Measurements from ENCODE around the gene IMMP1L. TPM values are rescaled to one million over a fixed set of nuclear protein-coding genes. Genes with fewer than 3 reads are reported as not detected.

The IMMP1L gene
- total RNA-seq, 1 donor from 2014 or later, result 17.2 TPM

DNA sequence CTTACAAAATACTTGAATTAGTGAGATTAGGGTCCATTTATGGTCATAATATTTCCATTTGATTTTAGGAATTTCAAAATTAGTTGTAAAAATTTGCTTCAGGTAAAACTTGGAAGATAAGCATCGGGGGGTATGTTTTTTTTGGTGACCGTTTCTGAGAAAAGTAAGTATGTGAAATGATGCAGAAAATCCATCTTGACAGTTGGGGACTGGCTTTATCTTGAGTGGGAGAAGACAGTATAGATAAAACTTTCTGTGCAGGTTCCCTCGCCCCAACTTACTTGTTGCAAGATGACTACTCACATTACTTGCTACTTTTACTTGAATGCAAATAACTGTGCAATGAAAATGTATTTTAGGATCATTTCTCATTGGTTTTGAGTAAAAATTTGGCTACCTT lies 90.3 kb downstream of the IMMP1L start:
- no peaks in the 10 kb centered on the region for H3K4me1 ChIP-seq (ENCODE audit: insufficient read depth, low read length)
- H3K36me3 ChIP-seq (ENCODE audit: insufficient read depth, low read length), result no peaks in the 10 kb centered on the region
- H3K9ac ChIP-seq (ENCODE audit: low read length), result no peak overlapping the region
- H3K4me3 Mint-ChIP-seq (ENCODE audit: unreplicated experiment), result no peak overlapping the region
- peaks cover 3% of the 10 kb centered on the region for H3K4me1 Mint-ChIP-seq (ENCODE audit: low read depth, unreplicated experiment)
- no peak overlapping the region for H3K27ac ChIP-seq (ENCODE audit: low read depth, low read length)
- no peaks in the 10 kb centered on the region for H3K27me3 ChIP-seq (ENCODE audit: insufficient read depth, low read length)
- H3K79me2 ChIP-seq (ENCODE audit: insufficient read depth, low read length), result no peaks in the 10 kb centered on the region
- peaks cover 3% of the 10 kb centered on the region for H3K36me3 Mint-ChIP-seq (ENCODE audit: low read depth, unreplicated experiment)
- H3K9me3 Mint-ChIP-seq (ENCODE audit: unreplicated experiment), result no peaks in the 10 kb centered on the region
- no peaks in the 10 kb centered on the region for H3K27me3 Mint-ChIP-seq (ENCODE audit: low read depth, unreplicated experiment)
- no peak overlapping the region for H3K4me3 ChIP-seq (ENCODE audit: insufficient read depth, low read depth, low read length)
- H3K27ac Mint-ChIP-seq (ENCODE audit: unreplicated experiment), result no peak overlapping the region
- no peaks in the 10 kb centered on the region for H3K9me3 ChIP-seq (ENCODE audit: insufficient read depth, low read depth, low read length)
- peak; percentile 9 for DNase-seq (ENCODE audit: low read depth)
- no peak overlapping the region for H3K4me2 ChIP-seq (ENCODE audit: low read length)
- H4K20me1 ChIP-seq (ENCODE audit: insufficient read depth, low read length), result no peaks in the 10 kb centered on the region
- no peak overlapping the region for H2AFZ ChIP-seq (ENCODE audit: low read depth, low read length)
- TF ChIP-seq, protein P1, sequence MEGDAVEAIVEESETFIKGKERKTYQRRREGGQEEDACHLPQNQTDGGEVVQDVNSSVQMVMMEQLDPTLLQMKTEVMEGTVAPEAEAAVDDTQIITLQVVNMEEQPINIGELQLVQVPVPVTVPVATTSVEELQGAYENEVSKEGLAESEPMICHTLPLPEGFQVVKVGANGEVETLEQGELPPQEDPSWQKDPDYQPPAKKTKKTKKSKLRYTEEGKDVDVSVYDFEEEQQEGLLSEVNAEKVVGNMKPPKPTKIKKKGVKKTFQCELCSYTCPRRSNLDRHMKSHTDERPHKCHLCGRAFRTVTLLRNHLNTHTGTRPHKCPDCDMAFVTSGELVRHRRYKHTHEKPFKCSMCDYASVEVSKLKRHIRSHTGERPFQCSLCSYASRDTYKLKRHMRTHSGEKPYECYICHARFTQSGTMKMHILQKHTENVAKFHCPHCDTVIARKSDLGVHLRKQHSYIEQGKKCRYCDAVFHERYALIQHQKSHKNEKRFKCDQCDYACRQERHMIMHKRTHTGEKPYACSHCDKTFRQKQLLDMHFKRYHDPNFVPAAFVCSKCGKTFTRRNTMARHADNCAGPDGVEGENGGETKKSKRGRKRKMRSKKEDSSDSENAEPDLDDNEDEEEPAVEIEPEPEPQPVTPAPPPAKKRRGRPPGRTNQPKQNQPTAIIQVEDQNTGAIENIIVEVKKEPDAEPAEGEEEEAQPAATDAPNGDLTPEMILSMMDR (IDR thresholded peaks at IDR 0.05; ENCODE audit: insufficient read depth, low read depth, low read length), result no peak
- no peak for TF ChIP-seq EZH2 (IDR thresholded peaks at IDR 0.05; ENCODE audit: insufficient read depth, low read length)
- no peak for FAIRE-seq

DNA sequence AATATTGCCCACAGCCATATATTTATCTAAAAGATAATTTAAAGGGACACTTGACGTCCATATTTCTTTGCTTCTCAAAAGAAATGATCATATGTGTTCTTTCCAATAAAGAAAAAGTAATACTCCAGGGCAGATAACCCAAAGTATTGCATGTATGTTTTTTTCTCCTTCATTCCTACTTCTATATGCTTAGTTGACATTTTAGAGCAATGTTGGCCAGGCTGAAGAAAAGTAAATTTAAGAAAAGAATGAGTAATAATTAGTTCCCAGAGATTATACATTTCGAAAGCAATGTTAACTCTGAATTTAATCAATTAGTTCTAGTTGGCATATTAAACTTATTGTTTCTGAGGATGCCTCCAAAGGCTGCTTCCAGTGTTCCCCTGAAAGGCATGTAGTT lies 91.6 kb downstream of the IMMP1L start:
- Histone ChIP-seq H3K4me2 (ENCODE audit: low read length) (no peak overlapping the region), H3K79me2 (ENCODE audit: insufficient read depth, low read length) (no peaks in the 10 kb centered on the region), H3K36me3 (ENCODE audit: insufficient read depth, low read length) (no peaks in the 10 kb centered on the region), H3K9ac (ENCODE audit: low read length) (no peak overlapping the region), H2AFZ (ENCODE audit: low read depth, low read length) (no peak overlapping the region), H3K27ac (ENCODE audit: low read depth, low read length) (no peak overlapping the region), H4K20me1 (ENCODE audit: insufficient read depth, low read length) (no peaks in the 10 kb centered on the region), H3K9me3 (ENCODE audit: insufficient read depth, low read depth, low read length) (no peaks in the 10 kb centered on the region), H3K4me3 (ENCODE audit: insufficient read depth, low read depth, low read length) (no peak overlapping the region), H3K27me3 (ENCODE audit: insufficient read depth, low read length) (no peaks in the 10 kb centered on the region), H3K4me1 (ENCODE audit: insufficient read depth, low read length) (no peaks in the 10 kb centered on the region)
- no peak for TF ChIP-seq EZH2 (IDR thresholded peaks at IDR 0.05; ENCODE audit: insufficient read depth, low read length)
- TF ChIP-seq, protein P1 (IDR thresholded peaks at IDR 0.05; ENCODE audit: insufficient read depth, low read depth, low read length), result no peak
- no peak for FAIRE-seq
- Mint-ChIP-seq H3K9me3 (ENCODE audit: unreplicated experiment) (no peaks in the 10 kb centered on the region), H3K27ac (ENCODE audit: unreplicated experiment) (no peak overlapping the region), H3K4me3 (ENCODE audit: unreplicated experiment) (no peak overlapping the region), H3K27me3 (ENCODE audit: low read depth, unreplicated experiment) (no peaks in the 10 kb centered on the region), H3K36me3 (ENCODE audit: low read depth, unreplicated experiment) (peaks cover 3% of the 10 kb centered on the region), H3K4me1 (ENCODE audit: low read depth, unreplicated experiment) (peaks cover 5% of the 10 kb centered on the region)
- DNase-seq (ENCODE audit: low read depth), result no peak

DNA sequence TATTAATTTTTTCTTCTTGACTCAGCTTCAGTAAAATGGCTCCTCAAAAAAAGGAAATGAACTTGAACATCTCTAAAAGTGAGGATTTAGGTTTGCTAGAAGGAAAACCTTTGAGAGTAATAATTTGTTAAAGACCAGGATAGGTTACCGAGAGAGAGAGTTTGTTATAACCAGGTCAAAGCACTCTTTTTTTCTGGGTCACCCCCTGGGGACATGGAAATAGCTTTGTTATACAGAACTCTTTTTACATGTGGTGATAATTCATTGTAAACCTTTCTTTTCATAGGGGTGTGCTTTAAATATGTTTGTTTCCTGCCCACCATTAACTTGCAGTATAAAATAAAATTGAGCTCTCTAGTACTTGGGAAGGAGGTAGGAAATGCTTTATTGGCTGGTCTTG lies 92.1 kb downstream of the IMMP1L start:
- H3K4me1 ChIP-seq (ENCODE audit: insufficient read depth, low read length), result no peaks in the 10 kb centered on the region
- no peak overlapping the region for H2AFZ ChIP-seq (ENCODE audit: low read depth, low read length)
- no peaks in the 10 kb centered on the region for H3K9me3 ChIP-seq (ENCODE audit: insufficient read depth, low read depth, low read length)
- H3K79me2 ChIP-seq (ENCODE audit: insufficient read depth, low read length), result no peaks in the 10 kb centered on the region
- FAIRE-seq (no peak), DNase-seq (ENCODE audit: low read depth) (no peak)
- no peak overlapping the region for H3K27ac Mint-ChIP-seq (ENCODE audit: unreplicated experiment)
- H3K27me3 ChIP-seq (ENCODE audit: insufficient read depth, low read length), result no peaks in the 10 kb centered on the region
- H3K4me3 Mint-ChIP-seq (ENCODE audit: unreplicated experiment), result no peak overlapping the region
- TF ChIP-seq, protein P1 (IDR thresholded peaks at IDR 0.05; ENCODE audit: insufficient read depth, low read depth, low read length), result no peak
- no peak for TF ChIP-seq EZH2 (IDR thresholded peaks at IDR 0.05; ENCODE audit: insufficient read depth, low read length)
- H3K36me3 ChIP-seq (ENCODE audit: insufficient read depth, low read length), result no peaks in the 10 kb centered on the region
- H3K36me3 Mint-ChIP-seq (ENCODE audit: low read depth, unreplicated experiment), result peaks cover 3% of the 10 kb centered on the region
- no peaks in the 10 kb centered on the region for H3K27me3 Mint-ChIP-seq (ENCODE audit: low read depth, unreplicated experiment)
- no peaks in the 10 kb centered on the region for H4K20me1 ChIP-seq (ENCODE audit: insufficient read depth, low read length)
- peaks cover 5% of the 10 kb centered on the region for H3K4me1 Mint-ChIP-seq (ENCODE audit: low read depth, unreplicated experiment)
- no peak overlapping the region for H3K27ac ChIP-seq (ENCODE audit: low read depth, low read length)
- no peaks in the 10 kb centered on the region for H3K9me3 Mint-ChIP-seq (ENCODE audit: unreplicated experiment)
- H3K4me2 ChIP-seq (ENCODE audit: low read length), result no peak overlapping the region
- H3K9ac ChIP-seq (ENCODE audit: low read length), result no peak overlapping the region
- H3K4me3 ChIP-seq (ENCODE audit: insufficient read depth, low read depth, low read length), result no peak overlapping the region

All from astrocyte (in vitro differentiated cells and primary cell).